OCI-LY3 (cell line): ENCODE measurements around the gene KCNG1.

Experiments used
- H2AFZ ChIP-seq: fragments of 200-600, 300-600 bp; shearing (Covaris generic); 2 replicates; pipeline ENCODE4 v1.6.0; 2014; ENCODE audit warnings: antibody characterized with exemption, low read depth, low read length
- H3K27ac ChIP-seq: fragments of 200-600, 300-600 bp; sonication (generic); 2 replicates; pipeline ENCODE4 v1.5.1; 2014; ENCODE audit warnings: mild to moderate bottlenecking, low read length, moderate library complexity, mixed read lengths
- H3K27me3 ChIP-seq: fragments of 200-600, 300-600 bp; sonication (generic); 2 replicates; pipeline ENCODE4 v1.6.1; 2014; ENCODE audit warnings: low read depth, low read length, mixed read lengths
- H3K36me3 ChIP-seq: fragments of 200-600, 300-600 bp; sonication (generic); replicated peaks from 2 replicates; pipeline ENCODE3; 2014; ENCODE audit warnings: low read depth, low read length, mixed read lengths
- H3K4me1 ChIP-seq: fragments of 300-600, 200-600 bp; sonication (generic); 2 replicates; pipeline ENCODE4 v1.6.1; 2014; ENCODE audit warnings: low read length, mixed read lengths
- H3K4me2 ChIP-seq: fragments of 200-600, 300-600 bp; sonication (generic); 2 replicates; pipeline ENCODE4 v1.6.1; 2014; ENCODE audit warnings: low read length, mixed read lengths
- H3K4me3 ChIP-seq: fragments of 300-600, 200-600 bp; sonication (generic); 2 replicates; pipeline ENCODE4 v1.5.1; 2014; ENCODE audit warnings: antibody characterized with exemption, mild to moderate bottlenecking, low read length, moderate library complexity
- H3K79me2 ChIP-seq: fragments of 300-600, 200-600 bp; shearing (Covaris generic); 2 replicates; pipeline ENCODE4 v1.6.1; 2014; ENCODE audit warnings: mild to moderate bottlenecking, low read length, mixed read lengths
- H3K9ac ChIP-seq: fragments of 300-600, 200-600 bp; shearing (Covaris generic); 2 replicates; pipeline ENCODE4 v1.6.0; 2014; ENCODE audit warnings: mild to moderate bottlenecking, low read length, moderate library complexity
- H3K9me3 ChIP-seq: fragments of 200-600, 300-600 bp; shearing (Covaris generic); 2 replicates; pipeline ENCODE4 v1.6.1; 2014; ENCODE audit warnings: low read length, mixed read lengths; ENCODE audit not compliant: insufficient read depth
- H4K20me1 ChIP-seq: fragments of 200-600, 300-600 bp; sonication (generic); 2 replicates; pipeline ENCODE4 v1.6.1; 2016; ENCODE audit warnings: low read length, mixed read lengths; ENCODE audit not compliant: insufficient read depth
- EZH2phosphoT487 ChIP-seq: fragments of 200-600 bp; shearing (Covaris generic); IDR thresholded peaks from 2 replicates; pipeline ENCODE4 v1.6.1; 2018; ENCODE audit warnings: antibody characterized with exemption, mixed run types, low read depth
- TF ChIP-seq, protein P1 (sequence below): fragments of 200-600, 300-600 bp; sonication (generic); IDR thresholded peaks from 2 replicates; pipeline ENCODE4 v1.5.1; 2014; ENCODE audit warnings: antibody characterized with exemption, low read length, low read depth

Gene KCNG1

DNA sequence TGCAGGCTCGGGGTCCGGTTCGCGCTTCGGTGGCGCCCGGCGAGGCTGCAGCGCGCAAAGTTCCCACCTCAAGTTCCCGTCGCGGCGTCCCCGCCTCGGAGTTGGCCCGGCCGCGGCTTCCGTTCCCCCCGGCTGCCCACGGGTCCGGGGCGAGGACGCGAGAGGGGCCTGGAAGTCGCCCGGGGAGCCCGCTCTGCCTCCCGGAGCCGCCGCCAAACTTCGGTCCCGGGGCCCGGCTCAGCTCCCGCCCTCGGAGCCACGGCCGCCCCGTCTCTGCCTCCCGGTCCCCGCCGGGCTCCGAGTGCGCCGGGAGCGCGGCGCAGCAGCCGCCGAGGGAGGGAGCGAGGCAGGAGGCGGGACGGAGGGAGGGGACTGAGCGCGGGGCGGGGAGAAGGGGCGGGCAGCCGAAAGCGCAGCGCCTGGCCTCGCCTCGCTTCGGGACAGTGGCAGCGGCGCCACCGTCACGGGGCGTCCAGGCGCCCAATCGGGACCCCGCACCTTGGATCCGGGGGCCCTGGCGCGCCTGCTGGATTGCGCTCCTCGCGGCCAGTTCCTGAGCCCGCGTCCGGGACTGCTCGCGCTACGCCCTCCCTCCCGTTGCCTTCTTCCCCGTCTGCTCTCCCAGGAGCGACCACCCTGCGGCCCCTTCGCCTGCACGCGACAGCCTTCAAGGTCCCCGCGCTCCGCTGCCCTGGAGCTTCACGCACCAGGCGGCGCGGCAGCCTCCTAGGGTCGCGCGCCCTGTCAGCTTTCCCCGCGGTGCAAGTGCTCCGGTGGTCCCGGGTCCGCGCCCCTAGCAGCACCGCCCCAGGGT is at the start of gene KCNG1:
KCNG1 (minus strand) TSS at position 305 of the 814 bp plus-strand sequence. CDS start 12,769 bp downstream, outside the sequence.
- no peak within 1 kb of the TSS for H3K4me2 ChIP-seq
- H3K27me3 ChIP-seq, result peaks cover 42% of the 10 kb centered on the region
- no peaks in the 10 kb centered on the region for H3K9me3 ChIP-seq
- H3K9ac ChIP-seq, result no peak within 1 kb of the TSS
- H3K27ac ChIP-seq, result no peak within 1 kb of the TSS
- H4K20me1 ChIP-seq, result no peaks in the 10 kb centered on the region
- no peak for TF ChIP-seq EZH2phosphoT487
- TF ChIP-seq, protein P1, sequence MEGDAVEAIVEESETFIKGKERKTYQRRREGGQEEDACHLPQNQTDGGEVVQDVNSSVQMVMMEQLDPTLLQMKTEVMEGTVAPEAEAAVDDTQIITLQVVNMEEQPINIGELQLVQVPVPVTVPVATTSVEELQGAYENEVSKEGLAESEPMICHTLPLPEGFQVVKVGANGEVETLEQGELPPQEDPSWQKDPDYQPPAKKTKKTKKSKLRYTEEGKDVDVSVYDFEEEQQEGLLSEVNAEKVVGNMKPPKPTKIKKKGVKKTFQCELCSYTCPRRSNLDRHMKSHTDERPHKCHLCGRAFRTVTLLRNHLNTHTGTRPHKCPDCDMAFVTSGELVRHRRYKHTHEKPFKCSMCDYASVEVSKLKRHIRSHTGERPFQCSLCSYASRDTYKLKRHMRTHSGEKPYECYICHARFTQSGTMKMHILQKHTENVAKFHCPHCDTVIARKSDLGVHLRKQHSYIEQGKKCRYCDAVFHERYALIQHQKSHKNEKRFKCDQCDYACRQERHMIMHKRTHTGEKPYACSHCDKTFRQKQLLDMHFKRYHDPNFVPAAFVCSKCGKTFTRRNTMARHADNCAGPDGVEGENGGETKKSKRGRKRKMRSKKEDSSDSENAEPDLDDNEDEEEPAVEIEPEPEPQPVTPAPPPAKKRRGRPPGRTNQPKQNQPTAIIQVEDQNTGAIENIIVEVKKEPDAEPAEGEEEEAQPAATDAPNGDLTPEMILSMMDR, result no peak
- H3K4me1 ChIP-seq, result no peaks in the 10 kb centered on the region
- H3K4me3 ChIP-seq, result no peak within 1 kb of the TSS
- no peaks in the 10 kb centered on the region for H3K79me2 ChIP-seq
- no peaks in the 10 kb centered on the region for H3K36me3 ChIP-seq
- no peak within 1 kb of the TSS for H2AFZ ChIP-seq

GRCh38 chr20:51070621-51071020 is 47.7 kb upstream of the KCNG1 start:
- no peak for TF ChIP-seq EZH2phosphoT487
- TF ChIP-seq, protein P1, result no peak
- no peaks in the 10 kb centered on the region for H3K9me3 ChIP-seq
- H3K9ac ChIP-seq, result no peak overlapping the region
- H4K20me1 ChIP-seq, result no peaks in the 10 kb centered on the region
- H3K4me2 ChIP-seq, result no peak overlapping the region
- peaks cover 48% of the 10 kb centered on the region for H3K27me3 ChIP-seq
- peaks cover 2% of the 10 kb centered on the region; the same call in 1 of the 2 replicates for H3K4me1 ChIP-seq
- H2AFZ ChIP-seq, result no peak overlapping the region
- no peak overlapping the region for H3K27ac ChIP-seq
- no peak overlapping the region for H3K4me3 ChIP-seq
- no peaks in the 10 kb centered on the region for H3K79me2 ChIP-seq
- no peaks in the 10 kb centered on the region for H3K36me3 ChIP-seq

DNA sequence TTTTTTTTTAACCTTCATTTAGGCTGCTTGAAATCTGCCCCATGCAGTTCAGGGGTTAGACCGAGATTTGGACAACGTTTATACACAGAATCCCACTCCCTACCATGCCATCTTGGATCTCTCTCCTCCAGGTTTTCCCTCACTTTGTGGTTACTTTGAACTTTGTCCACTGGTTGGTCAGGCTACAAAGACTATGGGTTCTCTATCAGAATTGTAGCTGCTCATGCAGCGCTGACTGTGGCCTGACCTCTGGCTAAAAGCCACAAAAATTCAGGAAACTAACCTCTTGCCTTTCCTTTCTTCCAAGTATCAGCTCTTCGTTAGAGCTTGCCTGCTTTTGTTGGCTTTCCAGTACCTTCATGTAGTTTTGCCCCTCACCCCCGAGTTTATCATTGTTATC is 44.9 kb upstream of the KCNG1 start:
- H3K27me3 ChIP-seq, result peaks cover 42% of the 10 kb centered on the region
- no peaks in the 10 kb centered on the region for H4K20me1 ChIP-seq
- H3K27ac ChIP-seq, result no peak overlapping the region
- H3K4me2 ChIP-seq, result no peak overlapping the region
- H3K79me2 ChIP-seq, result no peaks in the 10 kb centered on the region
- H2AFZ ChIP-seq, result no peak overlapping the region
- H3K4me3 ChIP-seq, result no peak overlapping the region
- no peaks in the 10 kb centered on the region for H3K9me3 ChIP-seq
- TF ChIP-seq, protein P1, result no peak
- no peak for TF ChIP-seq EZH2phosphoT487
- peaks cover 2% of the 10 kb centered on the region; the same call in 1 of the 2 replicates for H3K4me1 ChIP-seq
- no peak overlapping the region for H3K9ac ChIP-seq
- H3K36me3 ChIP-seq, result no peaks in the 10 kb centered on the region

DNA sequence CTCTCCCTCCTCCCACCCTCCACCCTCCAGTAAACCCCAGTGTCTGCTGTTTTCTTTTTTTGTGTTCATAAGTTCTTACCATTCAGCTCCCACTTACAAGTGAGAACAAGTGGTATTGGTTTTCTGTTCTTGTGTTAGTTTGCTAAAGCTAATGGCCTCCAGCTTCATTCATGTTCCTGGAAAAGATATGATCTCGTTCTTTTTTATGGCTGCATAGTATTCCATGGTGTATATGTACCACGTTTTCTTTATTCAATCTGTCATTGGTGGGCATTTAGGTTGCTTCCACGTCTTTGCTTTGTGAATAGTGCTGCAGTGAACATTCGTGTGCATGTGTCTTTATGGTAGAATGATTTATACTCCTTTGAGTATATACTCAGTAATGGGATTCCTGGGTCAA is 42.7 kb upstream of the KCNG1 start:
- Histone ChIP-seq H3K79me2 (no peaks in the 10 kb centered on the region), H2AFZ (no peak overlapping the region), H3K9me3 (no peaks in the 10 kb centered on the region), H3K36me3 (no peaks in the 10 kb centered on the region), H3K4me3 (no peak overlapping the region), H3K4me2 (no peak overlapping the region), H3K4me1 (peaks cover 2% of the 10 kb centered on the region; the same call in 1 of the 2 replicates), H3K27me3 (peaks cover 42% of the 10 kb centered on the region), H4K20me1 (no peaks in the 10 kb centered on the region), H3K9ac (no peak overlapping the region), H3K27ac (no peak overlapping the region)
- no peak for TF ChIP-seq EZH2phosphoT487
- TF ChIP-seq, protein P1, result no peak
